ENCODE measurements around the gene BUB1B. TPM values are rescaled to one million over a fixed set of nuclear protein-coding genes. Genes with fewer than 3 reads are reported as not detected.

Gene BUB1B
- total RNA-seq, 1 experiment from 2014 or later: 83.2 TPM

GRCh38 chr15:40235201-40235885 lies 74.5 kb downstream of the BUB1B start:
- Mint-ChIP-seq H3K4me3 (no peak overlapping the region), H3K36me3 (ENCODE audit: insufficient read depth in 1 of 3, low read depth in 3 of 3) (peaks cover 0 to 10% (median 2%) of the 10 kb centered on the region in 3 experiments; a peak in 4 of 7 replicates), H3K27ac (peak overlapping the region in 2 of 3 experiments; percentile 9 to 40; a peak in 4 of 7 replicates), H3K9me3 (no peaks in the 10 kb centered on the region), H3K27me3 (ENCODE audit: low read depth) (peaks cover 18% of the 10 kb centered on the region), H3K4me1 (peaks cover 26 to 29% of the 10 kb centered on the region in 2 experiments)
- H2BK5ac ChIP-seq (ENCODE audit: insufficient read length, low read length): no peak overlapping the region
- TF ChIP-seq, protein P1, sequence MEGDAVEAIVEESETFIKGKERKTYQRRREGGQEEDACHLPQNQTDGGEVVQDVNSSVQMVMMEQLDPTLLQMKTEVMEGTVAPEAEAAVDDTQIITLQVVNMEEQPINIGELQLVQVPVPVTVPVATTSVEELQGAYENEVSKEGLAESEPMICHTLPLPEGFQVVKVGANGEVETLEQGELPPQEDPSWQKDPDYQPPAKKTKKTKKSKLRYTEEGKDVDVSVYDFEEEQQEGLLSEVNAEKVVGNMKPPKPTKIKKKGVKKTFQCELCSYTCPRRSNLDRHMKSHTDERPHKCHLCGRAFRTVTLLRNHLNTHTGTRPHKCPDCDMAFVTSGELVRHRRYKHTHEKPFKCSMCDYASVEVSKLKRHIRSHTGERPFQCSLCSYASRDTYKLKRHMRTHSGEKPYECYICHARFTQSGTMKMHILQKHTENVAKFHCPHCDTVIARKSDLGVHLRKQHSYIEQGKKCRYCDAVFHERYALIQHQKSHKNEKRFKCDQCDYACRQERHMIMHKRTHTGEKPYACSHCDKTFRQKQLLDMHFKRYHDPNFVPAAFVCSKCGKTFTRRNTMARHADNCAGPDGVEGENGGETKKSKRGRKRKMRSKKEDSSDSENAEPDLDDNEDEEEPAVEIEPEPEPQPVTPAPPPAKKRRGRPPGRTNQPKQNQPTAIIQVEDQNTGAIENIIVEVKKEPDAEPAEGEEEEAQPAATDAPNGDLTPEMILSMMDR (conservative IDR thresholded peaks at IDR 0.05): no peak
- no peak overlapping the region for H2BK20ac ChIP-seq (ENCODE audit: low read depth, low read length, poor library complexity, severe bottlenecking)
- no peak overlapping the region for H3K4me2 ChIP-seq (ENCODE audit: insufficient read depth, insufficient read length, low read length)
- no peak overlapping the region for H3K23ac ChIP-seq (ENCODE audit: insufficient read length, low read depth, low read length)
- no peak overlapping the region for H3T11ph ChIP-seq (ENCODE audit: low read length)
- no peaks in the 10 kb centered on the region for H3K79me1 ChIP-seq (ENCODE audit: insufficient read depth, low read depth, low read length, poor library complexity, severe bottlenecking)
- no peak overlapping the region for H4K91ac ChIP-seq (ENCODE audit: insufficient read length, low read depth, low read length)
- no peak overlapping the region for H3K14ac ChIP-seq (ENCODE audit: insufficient read depth, low read length)
- no peaks in the 10 kb centered on the region; the same call in 1 of the 2 replicates for H3K4me1 ChIP-seq (ENCODE audit: insufficient read depth, low read length)
- no CpG with 5 or more reads among the region's 4 CpGs for WGBS (ENCODE audit: extremely low coverage, insufficient read length, low lambda C conversion rate)
- no peaks in the 10 kb centered on the region for H3K27me3 ChIP-seq (ENCODE audit: insufficient read depth, low read length)
- no peak overlapping the region for H2AK5ac ChIP-seq (ENCODE audit: insufficient read length, low read length)
- no peak overlapping the region for H2BK15ac ChIP-seq (ENCODE audit: low read depth, low read length)
- no peak overlapping the region for H3K4ac ChIP-seq (ENCODE audit: low read depth, low read length)
- no peak overlapping the region for H3K56ac ChIP-seq (ENCODE audit: insufficient read length, low read depth, low read length)
- H3K27ac ChIP-seq (ENCODE audit: insufficient read length, low read depth, low read length): no peak overlapping the region
- H3K9ac ChIP-seq (ENCODE audit: extremely low read depth, insufficient read length, low read length): no peak overlapping the region
- no peak for DNase-seq
- no peak overlapping the region for H4K8ac ChIP-seq (replicated peaks; ENCODE audit: insufficient read length, low read depth, low read length)
- H3K79me2 ChIP-seq (ENCODE audit: insufficient read depth, low read length): no peaks in the 10 kb centered on the region
- no peak overlapping the region for H2AFZ ChIP-seq (ENCODE audit: low read length)
- H4K20me1 ChIP-seq (ENCODE audit: control insufficient read depth, insufficient read depth, insufficient read length): no peaks in the 10 kb centered on the region
- peaks cover 8% of the 10 kb centered on the region for H3K23me2 ChIP-seq (ENCODE audit: insufficient read length, low read depth, low read length, poor library complexity, severe bottlenecking)
- no peak overlapping the region for H3K18ac ChIP-seq (ENCODE audit: insufficient read length, low read depth, low read length)
- no peak overlapping the region for H4K5ac ChIP-seq (ENCODE audit: insufficient read length, low read depth, low read length)
- no peak overlapping the region for H2BK120ac ChIP-seq (ENCODE audit: low read depth, low read length, poor library complexity, severe bottlenecking)
- H2BK12ac ChIP-seq (ENCODE audit: insufficient read length, low read depth, low read length): no peak overlapping the region
- no peaks in the 10 kb centered on the region for H3K9me3 ChIP-seq (ENCODE audit: control insufficient read depth, low read depth, low read length)

Measured in H9 (cell line).